Measurements from ENCODE around the gene PANK1. TPM values are rescaled to one million over a fixed set of nuclear protein-coding genes. Genes with fewer than 3 reads are reported as not detected.
"Not testable (repeated sequence)": the region's sequence is repeated elsewhere in the genome, so short reads cannot be mapped to it uniquely, and the experiment has no call there.

PANK1 gene
- total RNA-seq, 2 experiments from 2014 or later = 6.4 to 7.0 TPM

- CTCF ChIA-PET = no interaction called here
- Mint-ChIP-seq H3K27me3 (ENCODE audit: low read depth) (no peaks in the 10 kb centered on the region), H3K4me3 (no peak overlapping the region), H3K27ac (no peak overlapping the region), H3K4me1 (ENCODE audit: low read depth) (no peaks in the 10 kb centered on the region), H3K9me3 (ENCODE audit: insufficient read depth) (no peaks in the 10 kb centered on the region), H3K36me3 (ENCODE audit: low read depth) (peaks cover 7% of the 10 kb centered on the region)
- ATAC-seq = no peak
- POLR2A ChIA-PET = interaction anchor here (0.6 kb wide), 1 partner anchor 78 kb away, joined by 3 read pairs; no protein-coding TSS in a partner anchor
- no peak for DNase-seq
Observed at GRCh38 chr10:89633484-89633883, 11.6 kb downstream of the PANK1 start.

- no peaks in the 10 kb centered on the region for H3K4me1 Mint-ChIP-seq (ENCODE audit: low read depth)
- DNase-seq (no peak), ATAC-seq (no peak)
- ChIA-PET CTCF (no interaction called here), POLR2A (interaction anchor here (0.6 kb wide), 1 partner anchor 11 kb away, joined by 5 read pairs; no protein-coding TSS in a partner anchor)
- no peak overlapping the region for H3K27ac Mint-ChIP-seq
- H3K27me3 Mint-ChIP-seq (ENCODE audit: low read depth) = no peaks in the 10 kb centered on the region
- H3K9me3 Mint-ChIP-seq (ENCODE audit: insufficient read depth) = no peaks in the 10 kb centered on the region
- H3K4me3 Mint-ChIP-seq = no peak overlapping the region
- H3K36me3 Mint-ChIP-seq (ENCODE audit: low read depth) = peaks cover 7% of the 10 kb centered on the region
Observed at GRCh38 chr10:89632824-89633223, 12.2 kb downstream of the PANK1 start.

- ATAC-seq = no peak
- Mint-ChIP-seq H3K9me3 (ENCODE audit: insufficient read depth) (no peaks in the 10 kb centered on the region), H3K27ac (no peak overlapping the region), H3K27me3 (ENCODE audit: low read depth) (no peaks in the 10 kb centered on the region), H3K4me1 (ENCODE audit: low read depth) (no peaks in the 10 kb centered on the region), H3K4me3 (no peak overlapping the region), H3K36me3 (ENCODE audit: low read depth) (no peaks in the 10 kb centered on the region)
- ChIA-PET POLR2A (no interaction called here), CTCF (no interaction called here)
- DNase-seq = no peak
Observed at GRCh38 chr10:89627830-89628229, 17.2 kb downstream of the PANK1 start.

- DNase-seq = no peak
- Mint-ChIP-seq H3K4me3 (no peak overlapping the region), H3K27me3 (ENCODE audit: low read depth) (no peaks in the 10 kb centered on the region), H3K4me1 (ENCODE audit: low read depth) (no peaks in the 10 kb centered on the region), H3K36me3 (ENCODE audit: low read depth) (peaks cover 3% of the 10 kb centered on the region), H3K9me3 (ENCODE audit: insufficient read depth) (peaks cover 6% of the 10 kb centered on the region), H3K27ac (no peak overlapping the region)
- ATAC-seq = no peak
- ChIA-PET POLR2A (no interaction called here), CTCF (interaction anchor here (1.3 kb wide), 1 partner anchor 8 kb away, joined by 4 read pairs; no protein-coding TSS in a partner anchor)
Observed at GRCh38 chr10:89625041-89625765, 19.8 kb downstream of the PANK1 start.

- ChIA-PET POLR2A (no interaction called here), CTCF (no interaction called here)
- no peak for ATAC-seq
- no peak for DNase-seq
- Mint-ChIP-seq H3K9me3 (ENCODE audit: insufficient read depth) (peaks cover 15% of the 10 kb centered on the region), H3K4me1 (ENCODE audit: low read depth) (no peaks in the 10 kb centered on the region), H3K27ac (no peak overlapping the region), H3K4me3 (no peak overlapping the region), H3K36me3 (ENCODE audit: low read depth) (peaks cover 4% of the 10 kb centered on the region), H3K27me3 (ENCODE audit: low read depth) (peaks cover 2% of the 10 kb centered on the region)
Observed at GRCh38 chr10:89624020-89624419, 21.0 kb downstream of the PANK1 start.

GRCh38 chr10:89622151-89622550 lies 22.9 kb downstream of the PANK1 start:
- H3K27ac Mint-ChIP-seq = no peak overlapping the region
- DNase-seq = no peak
- no peak overlapping the region for H3K4me3 Mint-ChIP-seq
- peaks cover 4% of the 10 kb centered on the region for H3K36me3 Mint-ChIP-seq (ENCODE audit: low read depth)
- CTCF ChIA-PET = interaction anchor here (0.9 kb wide), 1 partner anchor 9 kb away, joined by 4 read pairs; no protein-coding TSS in a partner anchor
- POLR2A ChIA-PET = no interaction called here
- peaks cover 2% of the 10 kb centered on the region for H3K27me3 Mint-ChIP-seq (ENCODE audit: low read depth)
- peaks cover 15% of the 10 kb centered on the region for H3K9me3 Mint-ChIP-seq (ENCODE audit: insufficient read depth)
- no peaks in the 10 kb centered on the region for H3K4me1 Mint-ChIP-seq (ENCODE audit: low read depth)
- ATAC-seq = no peak

GRCh38 chr10:89621438-89621837 lies 23.6 kb downstream of the PANK1 start:
- Mint-ChIP-seq H3K27me3 (ENCODE audit: low read depth) (peaks cover 2% of the 10 kb centered on the region), H3K27ac (no peak overlapping the region), H3K9me3 (ENCODE audit: insufficient read depth) (peaks cover 15% of the 10 kb centered on the region), H3K4me1 (ENCODE audit: low read depth) (no peaks in the 10 kb centered on the region), H3K4me3 (no peak overlapping the region), H3K36me3 (ENCODE audit: low read depth) (peaks cover 4% of the 10 kb centered on the region)
- CTCF ChIA-PET = no interaction called here
- DNase-seq = no peak
- ATAC-seq = no peak
- POLR2A ChIA-PET = no interaction called here

- H3K4me1 Mint-ChIP-seq (ENCODE audit: low read depth); CTCF ChIA-PET; DNase-seq; H3K27me3 Mint-ChIP-seq (ENCODE audit: low read depth); H3K4me3 Mint-ChIP-seq; H3K27ac Mint-ChIP-seq; ATAC-seq; H3K36me3 Mint-ChIP-seq (ENCODE audit: low read depth); POLR2A ChIA-PET: not testable (repeated sequence)
- peaks cover 15% of the 10 kb centered on the region for H3K9me3 Mint-ChIP-seq (ENCODE audit: insufficient read depth)
Observed at GRCh38 chr10:89620296-89620695, 24.7 kb downstream of the PANK1 start.

- POLR2A ChIA-PET = no interaction called here
Observed at GRCh38 chr10:89615824-89616223, 29.2 kb downstream of the PANK1 start.

GRCh38 chr10:89615112-89615511 lies 29.9 kb downstream of the PANK1 start:
- Mint-ChIP-seq H3K4me3 (no peak overlapping the region), H3K36me3 (ENCODE audit: low read depth) (peaks cover 3% of the 10 kb centered on the region), H3K4me1 (ENCODE audit: low read depth) (peaks cover 17% of the 10 kb centered on the region), H3K27ac (no peak overlapping the region), H3K27me3 (ENCODE audit: low read depth) (peaks cover 2% of the 10 kb centered on the region), H3K9me3 (ENCODE audit: insufficient read depth) (peaks cover 9% of the 10 kb centered on the region)
- CTCF ChIA-PET = no interaction called here
- no peak for DNase-seq
- POLR2A ChIA-PET = interaction anchor here (0.7 kb wide), 1 partner anchor 123 kb away, joined by 3 read pairs; no protein-coding TSS in a partner anchor
- no peak for ATAC-seq

More at GRCh38 chr10:89615824-89616223, 29.2 kb downstream of the PANK1 start:
- DNase-seq = no peak
- Mint-ChIP-seq H3K27ac (no peak overlapping the region), H3K27me3 (ENCODE audit: low read depth) (peaks cover 2% of the 10 kb centered on the region), H3K36me3 (ENCODE audit: low read depth) (peaks cover 4% of the 10 kb centered on the region), H3K4me1 (ENCODE audit: low read depth) (peaks cover 17% of the 10 kb centered on the region), H3K9me3 (ENCODE audit: insufficient read depth) (peaks cover 15% of the 10 kb centered on the region), H3K4me3 (no peak overlapping the region)
- CTCF ChIA-PET = no interaction called here
- no peak for ATAC-seq

GRCh38 chr10:89613582-89613981 lies 31.5 kb downstream of the PANK1 start:
- no peak overlapping the region for H3K4me3 Mint-ChIP-seq
- peaks cover 17% of the 10 kb centered on the region for H3K4me1 Mint-ChIP-seq (ENCODE audit: low read depth)
- ChIA-PET CTCF (interaction anchor here (1.1 kb wide), 1 partner anchor 9 kb away, joined by 4 read pairs; no protein-coding TSS in a partner anchor), POLR2A (interaction anchor here (0.6 kb wide), 1 partner anchor 88 kb away, joined by 4 read pairs; the partner anchor contains the start of gene KIF20B)
- H3K27me3 Mint-ChIP-seq (ENCODE audit: low read depth) = no peaks in the 10 kb centered on the region
- H3K9me3 Mint-ChIP-seq (ENCODE audit: insufficient read depth) = no peaks in the 10 kb centered on the region
- H3K27ac Mint-ChIP-seq = no peak overlapping the region
- DNase-seq = no peak
- ATAC-seq = no peak
- peaks cover 2% of the 10 kb centered on the region for H3K36me3 Mint-ChIP-seq (ENCODE audit: low read depth)

- Mint-ChIP-seq H3K27ac (no peak overlapping the region), H3K27me3 (ENCODE audit: low read depth) (no peaks in the 10 kb centered on the region), H3K9me3 (ENCODE audit: insufficient read depth) (no peaks in the 10 kb centered on the region), H3K4me1 (ENCODE audit: low read depth) (peaks cover 17% of the 10 kb centered on the region), H3K4me3 (no peak overlapping the region), H3K36me3 (ENCODE audit: low read depth) (peaks cover 4% of the 10 kb centered on the region)
- ChIA-PET POLR2A (no interaction called here), CTCF (no interaction called here)
- DNase-seq (no peak), ATAC-seq (no peak)
Observed at GRCh38 chr10:89611282-89611681, 33.8 kb downstream of the PANK1 start.
